K562 (cell line): ENCODE measurements around the gene MXD3. TPM values are rescaled to one million over a fixed set of nuclear protein-coding genes. Genes with fewer than 3 reads are reported as not detected.

ENCODE experiments used
- ETV6 ChIP-seq, 3 experiments: fragments of 150-350 bp in 1 of 3; sonication (generic) in 1 of 3; formaldehyde crosslinking in 1 of 3; IDR thresholded peaks; 2 replicates each; pipeline versions ENCODE4 v1.6.1 to v1.8.0; 2014 to 2022; ENCODE audit warnings: borderline replicate concordance in 2 of 3, low read depth in 2 of 3, antibody characterized with exemption in 1 of 3, low read length in 1 of 3, mild to moderate bottlenecking in 1 of 3, missing genetic modification reagents in 1 of 3
- GTF3C2 ChIP-seq: IDR thresholded peaks from 3 replicates; pipeline ENCODE4 v1.6.1; 2011; ENCODE audit warnings: borderline replicate concordance, mild to moderate bottlenecking, moderate library complexity; ENCODE audit not compliant: insufficient read length; ENCODE audit errors: extremely low read depth
- HMGN3 ChIP-seq: IDR thresholded peaks from 2 replicates; pipeline ENCODE4 v1.6.1; 2011; ENCODE audit warnings: borderline replicate concordance, low read depth, mild to moderate bottlenecking, mixed read lengths, low read length; ENCODE audit not compliant: insufficient read length; ENCODE audit errors: extremely low read depth
- NCOA4 ChIP-seq: fragments of 450-650 bp; IDR thresholded peaks from 2 replicates; pipeline ENCODE4 v1.6.1; 2018; ENCODE audit warnings: mild to moderate bottlenecking; ENCODE audit not compliant: partially characterized antibody
- PHB ChIP-seq: fragments of 250-450 bp; sonication (Bioruptor Pico); IDR thresholded peaks from 2 replicates; pipeline ENCODE4 v1.5.0; 2021
- POLR2A ChIP-seq: fragments of 450-650 bp; conservative IDR thresholded peaks from 2 replicates; pipeline ENCODE4 v1.6.1; 2016
- POLR2H ChIP-seq: IDR thresholded peaks from 2 replicates; pipeline ENCODE4 v1.6.1; 2016; ENCODE audit warnings: missing genetic modification characterization, low read depth, mild to moderate bottlenecking, control low read depth, missing compliant biosample characterization, moderate library complexity
- RBM34 ChIP-seq: fragments of 200-400 bp; formaldehyde crosslinking; IDR thresholded peaks from 2 replicates; pipeline ENCODE4 v1.6.1; 2018; ENCODE audit warnings: low read length, borderline replicate concordance; ENCODE audit not compliant: insufficient read depth
- SMARCB1 ChIP-seq: IDR thresholded peaks from 2 replicates; pipeline ENCODE4 v1.6.1; 2011; ENCODE audit warnings: improper control_type of control experiment, low read depth; ENCODE audit not compliant: insufficient read length
- ZBTB40 ChIP-seq, 2 experiments: fragments of 450-650 bp in 1 of 2; sonication (generic) in 1 of 2; formaldehyde crosslinking in 1 of 2; IDR thresholded peaks; 2 replicates each; pipeline versions ENCODE4 v1.7.1 to v1.9.0; 2016 to 2022; ENCODE audit warnings: inconsistent platforms in 1 of 2, mild to moderate bottlenecking in 1 of 2, missing genetic modification reagents in 1 of 2
- ZNF140 ChIP-seq: fragments of 250-450 bp; sonication (Bioruptor Pico); IDR thresholded peaks from 2 replicates; pipeline ENCODE4 v1.8.0; 2021; ENCODE audit warnings: moderate library complexity, mild to moderate bottlenecking, inconsistent platforms
- polyA plus RNA-seq, 8 experiments: library from polyadenylated mRNA; depleted of rRNA in 4 of 8; stranded (reverse) in 5 of 8; unstranded in 3 of 8; fragments of >200 nt; fragmentation: Nextera tagmentation in 2 of 8; fragmentation: Illumina TruSeq in 1 of 8; extraction: Ambion mirVana in 2 of 8; extraction: Trizol in 1 of 8; gene quantifications; 2 replicates each; pipeline versions ENCODE4 v1.2.1 to v1.2.3, GENCODE V29; 2011 to 2014; ENCODE audit warnings: inconsistent platforms in 1 of 8, missing spikeins in 1 of 8
- total RNA-seq, 7 experiments: library from RNA; depleted of rRNA in 6 of 7; stranded (reverse); fragments of >200 nt in 6 of 7; fragmentation: Illumina TruSeq in 2 of 7; extraction: Trizol in 2 of 7; gene quantifications; 2 replicates each; pipeline versions ENCODE4 v1.2.1 to v1.2.3, GENCODE V29; 2011 to 2021; ENCODE audit warnings: low replicate concordance in 1 of 7

Gene MXD3
- total and polyA plus RNA-seq, 9 of the 15 experiments (the other 6 are each of a cell fraction or from before 2014, with no cell fraction given) = 0.28 to 24.8 (median 4.5) TPM

- no peak for TF ChIP-seq ZBTB40 (IDR thresholded peaks at IDR 0.05)
- TF ChIP-seq ZBTB40 (CRISPR knock-in tag; IDR thresholded peaks at IDR 0.05) = no peak
- TF ChIP-seq POLR2H (tag) = peak; percentile 40; the same call in 1 of the 2 replicates
- TF ChIP-seq HMGN3 = peak; percentile 48
- no peak for TF ChIP-seq RBM34
- no peak for TF ChIP-seq SMARCB1
- no peak for TF ChIP-seq PHB
- TF ChIP-seq ETV6 (IDR thresholded peaks at IDR 0.05; ENCODE audit: borderline replicate concordance in 1 of 2, low read depth in 2 of 2, low read length in 1 of 2) = no peak
- TF ChIP-seq ETV6 (CRISPR knock-in tag; IDR thresholded peaks at IDR 0.05; ENCODE audit: borderline replicate concordance) = no peak
- no peak for TF ChIP-seq ZNF140 (CRISPR knock-in tag)
- peak; percentile 81 for TF ChIP-seq POLR2A
- no peak for TF ChIP-seq GTF3C2
- no peak for TF ChIP-seq NCOA4
These were observed at the start of gene MXD3 (continued) for GRCh38 chr5:177311723-177312648.
